Right atrium auricular region (tissue), 2 donors: Measurements from ENCODE around the gene CCDC30. TPM values are rescaled to one million over a fixed set of nuclear protein-coding genes. Genes with fewer than 3 reads are reported as not detected.
"Not testable (repeated sequence)": the region's sequence is repeated elsewhere in the genome, so short reads cannot be mapped to it uniquely, and the experiment has no call there.

ENCODE experiments used
- DNase-seq: peaks from one replicate; pipeline ENCODE4 v3.0.0-alpha.2; 2019; ENCODE audit warnings: low spot score
- H3K27ac ChIP-seq, 2 donors: fragments of 200-600 bp; sonication (generic); 1 replicate in 1 of 2; 2 replicates in 1 of 2; pipeline ENCODE4 v1.5.1; 2016 to 2019
- H3K27me3 ChIP-seq, 2 donors: fragments of 200-600 bp; sonication (generic); one replicate each; pipeline versions ENCODE4 v1.5.1 to v1.6.0; 2017 to 2019
- H3K36me3 ChIP-seq: fragments of 200-600 bp; sonication (generic); one replicate; pipeline ENCODE4 v1.5.1; 2016
- H3K4me1 ChIP-seq, 2 donors: fragments of 200-600 bp; sonication (generic); one replicate each; pipeline versions ENCODE4 v1.5.1 to v1.6.0; 2017 to 2019
- H3K4me3 ChIP-seq, 2 donors: fragments of 200-600 bp; sonication (generic); 1 replicate in 1 of 2; 2 replicates in 1 of 2; pipeline ENCODE4 v1.5.1; 2017 to 2019; ENCODE audit warnings: mild to moderate bottlenecking in 1 of 2, moderate library complexity in 1 of 2
- H3K9me3 ChIP-seq, 2 donors: fragments of 200-600 bp; sonication (generic); one replicate each; pipeline ENCODE4 v1.5.1; 2019
- total RNA-seq, 2 donors: library from RNA; depleted of rRNA; stranded (reverse); fragments of >200 nt; gene quantifications; one replicate each; pipeline ENCODE4 v1.1.0, GENCODE V29; 2016
- TF ChIP-seq, protein P1 (sequence below), 2 donors: fragments of 200-600 bp; sonication (generic); IDR thresholded peaks; one replicate each; pipeline ENCODE4 v1.5.1; 2019; ENCODE audit warnings: antibody characterized with exemption in 2 of 2

CCDC30 gene
- total RNA-seq, 2 donors from 2014 or later, result 0.47 to 0.63 TPM

DNA sequence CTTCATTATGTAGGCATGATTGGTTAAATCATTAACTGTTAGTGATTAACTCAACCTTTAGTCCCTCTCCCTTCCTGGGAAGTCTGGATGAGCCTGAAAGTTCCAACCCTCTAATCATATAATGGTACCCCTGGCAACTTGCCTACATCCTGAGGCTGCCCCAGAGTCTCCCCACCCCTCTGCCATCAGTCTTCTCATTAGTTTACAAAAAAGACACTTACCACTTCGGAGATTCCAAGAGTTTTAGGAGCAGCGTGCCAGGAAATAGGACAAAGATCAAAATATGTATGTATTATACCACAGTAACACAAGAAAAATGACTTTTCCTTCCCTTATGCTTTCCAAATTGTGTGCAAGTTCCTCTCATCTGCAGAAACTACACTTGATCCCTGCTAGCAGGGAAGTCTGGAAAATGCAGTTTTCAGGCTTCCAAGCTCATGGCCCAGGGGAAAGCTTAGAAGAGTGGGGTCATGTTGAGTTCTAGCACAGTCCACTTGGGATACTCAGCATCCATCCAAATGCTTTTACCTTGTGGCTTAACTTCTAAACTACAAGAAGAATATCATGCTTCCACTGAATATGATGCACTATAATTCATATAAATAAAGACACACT is 130.5 kb downstream of the CCDC30 start:
- DNase-seq, result no peak
- no peak overlapping the region for H3K4me3 ChIP-seq
- TF ChIP-seq, protein P1, sequence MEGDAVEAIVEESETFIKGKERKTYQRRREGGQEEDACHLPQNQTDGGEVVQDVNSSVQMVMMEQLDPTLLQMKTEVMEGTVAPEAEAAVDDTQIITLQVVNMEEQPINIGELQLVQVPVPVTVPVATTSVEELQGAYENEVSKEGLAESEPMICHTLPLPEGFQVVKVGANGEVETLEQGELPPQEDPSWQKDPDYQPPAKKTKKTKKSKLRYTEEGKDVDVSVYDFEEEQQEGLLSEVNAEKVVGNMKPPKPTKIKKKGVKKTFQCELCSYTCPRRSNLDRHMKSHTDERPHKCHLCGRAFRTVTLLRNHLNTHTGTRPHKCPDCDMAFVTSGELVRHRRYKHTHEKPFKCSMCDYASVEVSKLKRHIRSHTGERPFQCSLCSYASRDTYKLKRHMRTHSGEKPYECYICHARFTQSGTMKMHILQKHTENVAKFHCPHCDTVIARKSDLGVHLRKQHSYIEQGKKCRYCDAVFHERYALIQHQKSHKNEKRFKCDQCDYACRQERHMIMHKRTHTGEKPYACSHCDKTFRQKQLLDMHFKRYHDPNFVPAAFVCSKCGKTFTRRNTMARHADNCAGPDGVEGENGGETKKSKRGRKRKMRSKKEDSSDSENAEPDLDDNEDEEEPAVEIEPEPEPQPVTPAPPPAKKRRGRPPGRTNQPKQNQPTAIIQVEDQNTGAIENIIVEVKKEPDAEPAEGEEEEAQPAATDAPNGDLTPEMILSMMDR (IDR thresholded peaks at IDR 0.05), result no peak
- H3K9me3 ChIP-seq, result no peaks in the 10 kb centered on the region
- H3K27ac ChIP-seq, result no peak overlapping the region
- H3K36me3 ChIP-seq, result no peaks in the 10 kb centered on the region
- no peaks in the 10 kb centered on the region for H3K4me1 ChIP-seq
- no peaks in the 10 kb centered on the region for H3K27me3 ChIP-seq

GRCh38 chr1:42601472-42601871 is 138.4 kb downstream of the CCDC30 start:
- Histone ChIP-seq H3K27ac (no peak overlapping the region), H3K36me3 (no peaks in the 10 kb centered on the region), H3K9me3 (no peaks in the 10 kb centered on the region), H3K27me3 (no peaks in the 10 kb centered on the region), H3K4me1 (no peaks in the 10 kb centered on the region), H3K4me3 (no peak overlapping the region)
- no peak for DNase-seq
- TF ChIP-seq, protein P1 (IDR thresholded peaks at IDR 0.05), result no peak

DNA sequence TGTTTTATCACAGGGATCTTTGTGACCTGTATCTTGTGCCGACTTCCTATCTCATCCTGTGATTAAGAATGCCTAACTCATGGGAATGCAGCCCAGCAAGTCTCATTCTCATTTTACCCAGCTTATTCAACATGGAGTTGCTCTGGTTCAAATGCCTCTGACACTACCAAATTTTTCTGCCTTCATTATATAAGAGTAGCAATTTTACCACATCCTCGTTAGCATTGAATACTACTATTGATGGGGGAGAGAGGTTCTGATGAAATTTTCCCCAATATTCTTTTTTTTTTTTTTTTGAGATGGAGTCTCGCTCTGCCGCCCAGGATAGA is 150.7 kb downstream of the CCDC30 start:
- DNase-seq, result no peak
- Histone ChIP-seq H3K27me3 (no peaks in the 10 kb centered on the region), H3K4me3 (no peak overlapping the region), H3K9me3 (no peaks in the 10 kb centered on the region), H3K27ac (no peak overlapping the region), H3K36me3 (no peaks in the 10 kb centered on the region), H3K4me1 (no peaks in the 10 kb centered on the region)
- TF ChIP-seq, protein P1 (IDR thresholded peaks at IDR 0.05), result no peak

GRCh38 chr1:42618866-42619265 is 155.8 kb downstream of the CCDC30 start:
- H3K27ac ChIP-seq, result no peak overlapping the region
- no peaks in the 10 kb centered on the region for H3K27me3 ChIP-seq
- DNase-seq, result no peak
- TF ChIP-seq, protein P1 (IDR thresholded peaks at IDR 0.05), result no peak
- H3K4me3 ChIP-seq, result no peak overlapping the region
- H3K4me1 ChIP-seq, result no peaks in the 10 kb centered on the region
- H3K36me3 ChIP-seq, result no peaks in the 10 kb centered on the region
- H3K9me3 ChIP-seq, result no peaks in the 10 kb centered on the region

GRCh38 chr1:42620307-42620706 is 157.2 kb downstream of the CCDC30 start:
- Histone ChIP-seq H3K27ac (no peak overlapping the region), H3K27me3 (no peaks in the 10 kb centered on the region), H3K36me3 (no peaks in the 10 kb centered on the region), H3K4me1 (no peaks in the 10 kb centered on the region), H3K9me3 (no peaks in the 10 kb centered on the region), H3K4me3 (no peak overlapping the region)
- no peak for DNase-seq
- TF ChIP-seq, protein P1 (IDR thresholded peaks at IDR 0.05), result no peak

- not testable (repeated sequence) for H3K4me1 ChIP-seq, DNase-seq, H3K9me3 ChIP-seq, H3K27me3 ChIP-seq, H3K4me3 ChIP-seq, H3K27ac ChIP-seq, H3K36me3 ChIP-seq
These were observed 158.1 kb downstream of the CCDC30 start for GRCh38 chr1:42621180-42621579.

DNA sequence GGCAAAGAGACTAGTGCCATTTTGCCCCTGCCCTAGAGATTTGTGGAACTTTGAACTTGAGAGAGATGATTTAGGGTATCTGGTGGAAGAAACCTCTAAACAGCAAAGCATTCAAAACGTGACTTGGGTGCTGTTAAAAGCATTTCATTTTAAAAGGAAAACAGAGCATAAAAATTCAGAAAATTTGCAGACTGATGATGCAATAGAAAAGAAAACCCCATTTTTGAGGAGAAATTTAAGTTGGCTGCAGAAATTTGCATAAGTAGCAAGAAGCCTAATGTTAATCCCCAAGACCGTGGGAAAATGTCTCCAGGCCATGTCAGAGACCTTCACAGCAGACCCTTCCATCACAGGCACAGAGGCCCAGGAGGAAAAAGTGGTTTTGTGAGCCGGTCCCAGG is 164.1 kb downstream of the CCDC30 start:
- H3K27ac ChIP-seq, result not testable (repeated sequence)

More for the DNA sequence above, 164.1 kb downstream of the CCDC30 start:
- H3K27me3 ChIP-seq, H3K36me3 ChIP-seq, DNase-seq, H3K9me3 ChIP-seq, H3K4me1 ChIP-seq, H3K4me3 ChIP-seq: not testable (repeated sequence)
